Measurements from ENCODE around the gene LOXHD1.
A peak's percentile ranks its signal among the peaks of the same experiment; 100 is the strongest.

The LOXHD1 gene

DNA sequence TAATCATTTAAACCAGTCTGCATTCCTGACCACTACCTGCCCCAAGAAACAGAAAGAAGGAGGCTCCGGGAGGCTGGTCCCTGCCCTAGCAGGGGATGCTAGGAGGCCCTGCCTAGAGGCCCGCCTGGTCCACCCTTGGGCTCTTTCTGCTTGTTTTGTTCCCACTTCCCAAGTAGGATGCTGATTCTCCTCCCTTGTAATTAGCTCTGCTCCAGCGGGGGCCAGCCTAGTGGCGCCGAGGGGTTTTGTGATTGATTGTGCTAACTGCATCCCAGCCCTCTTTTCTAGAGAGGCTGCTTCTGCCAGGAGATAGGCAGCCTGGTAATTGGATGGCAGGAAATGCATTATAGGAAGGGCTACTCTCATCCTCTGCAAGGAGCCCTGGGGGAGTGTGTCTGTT is 220.0 kb downstream of the LOXHD1 start:
- Mint-ChIP-seq H3K4me1 (ENCODE audit: low read depth in 2 of 2) (no peaks in the 10 kb centered on the region), H3K27ac (no peak overlapping the region), H3K9me3 (no peaks in the 10 kb centered on the region), H3K4me3 (no peak overlapping the region), H3K36me3 (ENCODE audit: insufficient read depth) (peaks cover 7% of the 10 kb centered on the region), H3K27me3 (peaks cover 0 to 8% of the 10 kb centered on the region in 2 donors)
- DNase-seq (no peak), ATAC-seq (replicated peaks) (no peak)

DNA sequence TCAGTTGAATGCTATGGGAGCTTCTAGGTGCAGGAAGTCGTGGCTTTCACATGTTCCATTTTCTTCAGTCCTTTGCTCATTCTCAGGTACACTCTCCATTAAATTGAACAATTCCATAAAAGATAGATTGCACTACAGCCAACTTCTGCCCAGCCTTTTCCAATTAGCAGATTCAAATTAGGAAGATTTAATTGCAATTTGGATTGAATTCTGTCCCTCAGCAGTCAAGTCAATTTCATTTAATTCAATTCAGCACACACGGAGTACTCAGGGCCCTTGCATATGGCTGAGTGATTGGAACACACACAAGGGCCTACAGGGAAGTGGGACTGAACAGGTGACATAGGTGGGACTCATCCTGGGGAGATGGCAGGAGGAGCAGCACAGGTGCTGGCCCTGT is 220.4 kb downstream of the LOXHD1 start:
- H3K9me3 Mint-ChIP-seq = no peaks in the 10 kb centered on the region
- no peak overlapping the region for H3K27ac Mint-ChIP-seq
- no peak for DNase-seq
- peaks cover 0 to 12% of the 10 kb centered on the region in 2 donors for H3K27me3 Mint-ChIP-seq
- peaks cover 0 to 1% of the 10 kb centered on the region in 2 donors for H3K4me1 Mint-ChIP-seq (ENCODE audit: low read depth in 2 of 2)
- no peak overlapping the region for H3K4me3 Mint-ChIP-seq
- peaks cover 3% of the 10 kb centered on the region for H3K36me3 Mint-ChIP-seq (ENCODE audit: insufficient read depth)
- ATAC-seq (replicated peaks) = no peak

DNA sequence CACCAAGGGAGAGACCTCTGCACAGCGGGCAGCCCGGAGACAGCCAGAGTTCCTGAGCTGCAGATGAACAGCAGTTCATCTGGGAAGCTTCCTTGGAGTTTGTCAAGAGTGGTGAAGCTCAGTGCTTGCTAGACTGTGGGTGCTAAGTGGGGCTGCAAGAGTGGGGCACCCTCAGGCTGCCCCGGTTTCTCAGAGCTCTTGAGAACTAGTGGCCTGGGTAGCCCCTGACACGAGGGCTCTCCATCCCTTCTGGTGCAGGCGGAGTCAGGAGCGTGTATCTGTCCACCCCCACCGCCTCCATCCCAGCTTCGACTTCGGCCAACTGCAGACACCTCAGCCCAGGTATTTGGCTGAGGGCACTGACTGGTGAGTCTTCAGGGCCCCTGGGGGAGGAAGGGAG is 222.0 kb downstream of the LOXHD1 start:
- Mint-ChIP-seq H3K4me3 (no peak overlapping the region), H3K9me3 (no peaks in the 10 kb centered on the region), H3K36me3 (ENCODE audit: insufficient read depth) (no peaks in the 10 kb centered on the region), H3K27ac (peak overlapping the region in 1 of 2 donors; percentile 36), H3K27me3 (peaks cover 0 to 19% of the 10 kb centered on the region in 2 donors), H3K4me1 (ENCODE audit: low read depth in 2 of 2) (peaks cover 0 to 1% of the 10 kb centered on the region in 2 donors)
- ATAC-seq (replicated peaks) = no peak
- no peak for DNase-seq

DNA sequence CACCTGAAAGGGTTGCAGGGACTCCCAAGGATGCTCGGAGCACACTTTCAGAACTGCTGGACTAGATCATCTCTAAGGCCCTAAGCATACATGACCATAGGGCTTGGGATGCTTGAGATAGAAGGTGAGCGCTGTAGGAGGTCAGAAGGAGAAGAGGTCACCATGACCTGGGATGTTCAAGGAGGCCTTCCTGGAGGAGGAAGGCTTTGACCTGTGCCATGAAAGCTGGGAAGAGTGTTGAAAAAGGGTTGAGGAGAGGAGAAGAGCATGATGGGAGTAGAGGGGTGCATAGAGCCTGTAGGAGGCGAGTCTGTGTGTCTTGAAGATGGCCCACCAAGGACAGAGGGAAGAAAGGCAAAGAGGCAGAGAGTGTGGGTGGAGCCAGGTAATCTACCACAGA is 222.4 kb downstream of the LOXHD1 start:
- Mint-ChIP-seq H3K27ac (no peak overlapping the region), H3K4me1 (ENCODE audit: low read depth in 2 of 2) (peaks cover 0 to 1% of the 10 kb centered on the region in 2 donors), H3K9me3 (no peaks in the 10 kb centered on the region), H3K36me3 (ENCODE audit: insufficient read depth) (no peaks in the 10 kb centered on the region), H3K4me3 (no peak overlapping the region), H3K27me3 (peaks cover 0 to 19% of the 10 kb centered on the region in 2 donors)
- DNase-seq (no peak), ATAC-seq (replicated peaks) (no peak)

DNA sequence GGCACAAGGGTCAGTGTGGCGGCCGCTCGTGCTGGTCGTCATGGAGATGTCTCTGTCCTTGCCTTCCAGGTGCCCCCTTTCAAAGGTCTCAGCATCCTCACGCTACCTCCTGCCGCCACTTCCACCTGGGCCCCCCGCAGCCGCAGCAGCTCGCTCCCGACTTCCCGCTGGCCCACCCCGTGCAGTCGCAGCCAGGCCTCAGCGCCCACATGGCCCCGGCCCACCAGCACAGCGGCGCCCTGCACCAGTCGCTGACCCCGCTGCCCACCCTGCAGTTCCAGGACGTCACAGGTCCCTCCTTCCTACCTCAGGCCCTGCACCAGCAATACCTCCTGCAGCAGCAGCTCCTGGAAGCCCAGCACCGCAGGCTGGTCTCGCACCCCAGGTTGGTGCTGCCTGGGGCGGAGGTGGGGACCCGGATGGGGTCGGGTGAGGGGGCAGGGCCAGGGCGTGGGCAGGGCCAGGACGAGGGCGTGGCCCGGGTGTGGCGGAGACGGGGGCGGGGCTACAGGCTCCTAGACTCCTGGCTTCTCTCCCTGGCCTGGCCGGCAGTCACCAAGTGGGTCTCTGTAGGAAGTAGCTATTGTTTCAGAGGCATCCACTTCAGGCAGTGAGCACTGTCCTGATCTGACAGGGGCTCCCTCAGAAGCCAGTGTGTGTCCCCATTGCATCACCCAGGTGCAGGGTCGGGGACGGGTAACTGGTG is 223.7 kb downstream of the LOXHD1 start:
- H3K9me3 Mint-ChIP-seq = no peaks in the 10 kb centered on the region
- H3K36me3 Mint-ChIP-seq (ENCODE audit: insufficient read depth) = no peaks in the 10 kb centered on the region
- no peak for ATAC-seq (replicated peaks)
- no peak for DNase-seq
- peaks cover 0 to 1% of the 10 kb centered on the region in 2 donors for H3K4me1 Mint-ChIP-seq (ENCODE audit: low read depth in 2 of 2)
- H3K4me3 Mint-ChIP-seq = no peak overlapping the region
- H3K27me3 Mint-ChIP-seq = peaks cover 0 to 19% of the 10 kb centered on the region in 2 donors
- no peak overlapping the region for H3K27ac Mint-ChIP-seq

DNA sequence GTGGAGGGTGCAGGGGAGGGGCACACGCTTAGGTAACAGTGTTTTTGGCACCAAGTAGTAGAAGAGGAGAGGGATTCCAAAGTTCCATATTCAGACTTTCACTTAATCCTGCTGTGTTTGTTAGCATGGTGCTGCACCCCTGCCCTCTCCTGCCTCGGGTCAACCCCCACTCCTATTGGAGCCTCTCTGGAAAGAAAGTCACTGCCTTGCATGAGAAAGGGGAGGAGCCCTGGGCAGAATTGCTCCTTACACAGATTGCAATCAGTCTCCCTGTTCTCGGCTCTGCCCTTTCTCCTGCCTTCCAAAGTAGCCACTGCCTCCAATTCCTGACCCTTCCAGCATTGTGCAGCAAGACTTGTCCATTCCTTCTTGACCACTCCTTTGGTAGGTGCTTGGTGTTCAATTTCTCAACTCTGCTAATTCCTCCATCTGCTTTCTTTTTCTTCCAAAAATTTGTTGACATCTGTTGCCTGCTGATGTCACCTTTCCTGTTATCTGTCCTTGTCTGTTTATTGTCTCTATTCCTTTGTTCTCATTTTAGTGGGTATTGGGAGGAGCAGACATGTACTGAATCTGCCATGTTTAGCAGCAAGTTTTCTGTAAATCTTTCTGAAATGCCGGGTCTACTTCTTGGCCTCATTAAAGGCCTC is 225.4 kb downstream of the LOXHD1 start:
- no peak overlapping the region for H3K27ac Mint-ChIP-seq
- DNase-seq (no peak), ATAC-seq (replicated peaks) (no peak)
- H3K27me3 Mint-ChIP-seq = peaks cover under 1 to 19% of the 10 kb centered on the region in 2 donors
- H3K36me3 Mint-ChIP-seq (ENCODE audit: insufficient read depth) = no peaks in the 10 kb centered on the region
- H3K4me1 Mint-ChIP-seq (ENCODE audit: low read depth in 2 of 2) = peaks cover 0 to 1% of the 10 kb centered on the region in 2 donors
- no peak overlapping the region for H3K4me3 Mint-ChIP-seq
- no peaks in the 10 kb centered on the region for H3K9me3 Mint-ChIP-seq

DNA sequence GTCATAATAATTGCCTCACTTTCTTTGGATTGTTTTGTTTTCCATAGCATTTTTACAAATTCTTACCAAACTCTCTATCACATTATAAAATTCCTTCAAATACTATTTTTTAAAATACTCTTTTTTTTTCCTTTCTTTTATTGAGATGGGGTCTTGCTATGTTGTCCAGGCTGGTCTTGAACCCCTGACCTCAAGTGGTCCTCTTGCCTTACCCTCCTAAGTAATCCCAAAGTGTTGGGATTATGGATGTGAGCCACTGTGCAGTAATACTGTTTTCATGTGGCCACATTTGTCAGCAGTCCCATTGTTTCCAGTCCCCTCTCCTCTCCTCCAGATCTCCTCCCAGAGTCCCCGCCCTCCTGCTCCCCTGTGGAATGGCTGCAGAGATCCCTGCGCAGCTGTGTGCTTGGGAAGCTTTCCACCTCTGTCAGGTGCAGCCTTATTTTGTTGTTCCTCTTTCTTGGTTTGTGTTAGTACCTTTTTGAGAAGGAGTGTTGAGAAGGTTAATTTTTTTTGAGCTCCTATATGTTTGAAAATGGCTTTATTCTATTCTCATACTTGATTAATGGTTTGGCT is 227.3 kb downstream of the LOXHD1 start:
- H3K4me1 Mint-ChIP-seq (ENCODE audit: low read depth in 2 of 2) = peaks cover 0 to 5% of the 10 kb centered on the region in 2 donors

DNA sequence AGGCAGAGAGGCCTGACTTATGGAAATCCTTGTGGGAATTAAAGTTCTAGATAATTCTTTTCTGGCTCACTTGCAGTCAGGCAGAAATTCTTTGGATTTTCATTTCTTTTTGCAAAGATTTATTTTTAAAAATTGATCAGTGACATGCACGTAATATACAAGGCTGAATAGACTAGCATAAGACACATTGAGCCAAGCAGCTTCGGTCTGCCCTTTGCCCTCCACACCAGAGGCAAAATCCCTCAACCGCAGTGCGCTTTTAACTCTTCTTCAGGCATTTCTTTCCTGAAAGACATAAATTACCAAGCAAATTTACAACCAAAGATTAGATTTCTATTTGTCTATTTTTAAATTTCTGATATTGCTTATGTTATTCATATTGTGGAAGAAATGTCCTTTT is 227.9 kb downstream of the LOXHD1 start:
- Mint-ChIP-seq H3K4me1 (ENCODE audit: low read depth in 2 of 2) (peaks cover 0 to 5% of the 10 kb centered on the region in 2 donors), H3K9me3 (no peaks in the 10 kb centered on the region), H3K27ac (no peak overlapping the region), H3K27me3 (peaks cover 8 to 17% of the 10 kb centered on the region in 2 donors), H3K4me3 (no peak overlapping the region), H3K36me3 (ENCODE audit: insufficient read depth) (no peaks in the 10 kb centered on the region)
- DNase-seq (no peak), ATAC-seq (replicated peaks) (no peak)

More for the DNA sequence above, 227.3 kb downstream of the LOXHD1 start:
- peaks cover 8 to 22% of the 10 kb centered on the region in 2 donors for H3K27me3 Mint-ChIP-seq
- DNase-seq = no peak
- no peaks in the 10 kb centered on the region for H3K36me3 Mint-ChIP-seq (ENCODE audit: insufficient read depth)
- H3K9me3 Mint-ChIP-seq = no peaks in the 10 kb centered on the region
- H3K27ac Mint-ChIP-seq = no peak overlapping the region
- no peak for ATAC-seq (replicated peaks)
- H3K4me3 Mint-ChIP-seq = no peak overlapping the region

DNA sequence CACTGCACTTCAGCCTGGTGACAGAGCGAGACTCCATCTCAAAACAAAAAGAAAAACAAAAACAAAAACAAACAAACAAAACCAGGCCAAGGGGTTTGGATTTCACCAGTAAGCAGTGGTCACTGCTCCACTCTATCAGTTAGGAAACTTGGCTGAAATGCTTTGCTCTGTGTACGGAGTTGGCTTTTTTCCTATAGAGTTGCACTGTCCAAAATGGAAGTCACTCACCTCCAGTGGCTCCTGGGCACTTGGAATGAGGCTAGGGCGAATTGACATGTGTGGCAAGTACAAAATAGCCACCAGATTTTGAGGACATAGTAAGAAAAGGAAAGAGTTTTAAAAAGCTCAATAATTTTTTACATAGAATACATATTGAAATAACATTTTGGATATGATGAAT is 228.7 kb downstream of the LOXHD1 start:
- Mint-ChIP-seq H3K9me3 (no peaks in the 10 kb centered on the region), H3K27me3 (peaks cover 8 to 17% of the 10 kb centered on the region in 2 donors), H3K4me1 (ENCODE audit: low read depth in 2 of 2) (peaks cover 0 to 5% of the 10 kb centered on the region in 2 donors), H3K36me3 (ENCODE audit: insufficient read depth) (no peaks in the 10 kb centered on the region), H3K4me3 (no peak overlapping the region), H3K27ac (no peak overlapping the region)
- DNase-seq (no peak), ATAC-seq (replicated peaks) (no peak)

DNA sequence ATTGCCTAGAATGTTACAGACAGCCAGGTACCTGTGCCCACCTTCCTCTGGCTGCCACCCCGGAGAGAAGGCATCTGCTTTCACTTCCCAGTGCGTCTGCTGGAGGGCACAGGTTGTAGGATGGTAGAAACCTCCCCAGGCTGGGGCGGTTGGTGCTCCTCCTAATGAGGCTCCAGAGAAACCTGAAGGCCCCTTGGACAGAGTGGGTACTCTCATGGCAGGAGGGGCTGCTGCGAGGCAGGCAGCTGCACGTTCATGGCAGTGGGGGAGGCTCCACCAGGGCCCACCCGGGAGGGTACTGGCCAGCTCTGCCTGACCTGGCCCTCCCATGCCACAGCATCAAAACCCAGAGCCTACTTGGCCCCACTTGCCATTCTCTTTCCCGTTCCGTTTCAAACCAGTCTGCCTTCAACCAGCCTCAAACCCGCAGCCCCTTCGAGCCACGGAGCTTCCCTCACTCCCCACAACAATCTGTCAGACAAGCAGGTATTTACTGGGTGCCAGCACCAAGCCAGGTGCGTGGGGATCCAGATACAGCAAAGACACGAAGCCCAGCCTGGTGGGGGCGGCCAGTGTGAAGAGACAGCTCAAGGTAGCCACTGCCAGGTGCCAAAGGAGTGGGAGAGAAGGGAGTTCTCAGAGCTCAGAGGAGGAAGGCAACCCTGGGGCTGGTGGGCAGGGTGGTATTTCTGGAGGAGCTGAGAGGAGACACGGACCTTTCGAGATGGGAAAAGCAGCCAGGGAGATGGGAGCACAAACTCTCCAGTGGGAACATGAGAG is 229.6 kb downstream of the LOXHD1 start:
- Mint-ChIP-seq H3K36me3 (ENCODE audit: insufficient read depth) (no peaks in the 10 kb centered on the region), H3K9me3 (no peaks in the 10 kb centered on the region), H3K27me3 (peaks cover 8 to 17% of the 10 kb centered on the region in 2 donors), H3K4me3 (no peak overlapping the region), H3K27ac (no peak overlapping the region), H3K4me1 (ENCODE audit: low read depth in 2 of 2) (peaks cover 0 to 7% of the 10 kb centered on the region in 2 donors)
- DNase-seq (no peak), ATAC-seq (replicated peaks) (no peak)

Measured in effector memory CD8-positive, alpha-beta T cell (primary cell).